Stimulated activated CD4-positive, alpha-beta T cell treated with anti-CD3 and anti-CD28 coated beads, Interleukin-4, amount 100 ng/mL, for 4 hours (primary cell): Measurements from ENCODE around the gene NT5DC3.

Source experiments
- DNase-seq, 2 experiments: peaks; one replicate each; pipeline ENCODE4 v3.0.0-alpha.2; 2020

Gene NT5DC3

GRCh38 chr12:103742349-103742932 lies 98.6 kb downstream of the NT5DC3 start:
- no peak for DNase-seq

GRCh38 chr12:103737881-103738280 lies 103.2 kb downstream of the NT5DC3 start:
- DNase-seq = no peak

GRCh38 chr12:103736572-103736971 lies 104.5 kb downstream of the NT5DC3 start:
- no peak for DNase-seq

- DNase-seq = no peak
Measured at GRCh38 chr12:103735291-103735690, 105.7 kb downstream of the NT5DC3 start.

- no peak for DNase-seq
Measured at GRCh38 chr12:103734863-103735262, 106.2 kb downstream of the NT5DC3 start.

- DNase-seq = no peak
Measured at GRCh38 chr12:103731539-103731938, 109.5 kb downstream of the NT5DC3 start.

- no peak for DNase-seq
Measured at GRCh38 chr12:103729499-103729898, 111.5 kb downstream of the NT5DC3 start.

- DNase-seq = no peak
Measured at GRCh38 chr12:103728323-103728722, 112.7 kb downstream of the NT5DC3 start.

- DNase-seq = no peak
Measured at GRCh38 chr12:103727638-103728037, 113.4 kb downstream of the NT5DC3 start.

- DNase-seq = no peak
Measured at GRCh38 chr12:103725398-103725797, 115.6 kb downstream of the NT5DC3 start.
